HepG2 (cell line): ENCODE data around the gene CIAO2B. TPM values are rescaled to one million over a fixed set of nuclear protein-coding genes. Genes with fewer than 3 reads are reported as not detected.

Experiments
- ATAC-seq: fragments of 200-7000 bp; cut with Tn5 transposase; 3 replicates; pipeline ENCODE4 v1.9.1; 2020; ENCODE audit warnings: mild to moderate bottlenecking, moderate library complexity
- BruUV-seq: library from RNA; stranded (reverse); fragments of 400-500 nt; replicated peaks from 2 replicates; lab custom pipeline; 2021; lab: Mats Ljungman, UMichigan
- CTCF ChIA-PET: fragments of 300-600 bp; formaldehyde crosslinking; extraction: SDS; loops from one replicate; lab custom pipeline; 2021; ENCODE audit warnings: low total read pairs, inconsistent platforms, low intra/inter-chr PET ratio; lab: Yijun Ruan, JAX
- POLR2A ChIA-PET: fragments of 350-600 bp; sonication (Branson Sonifier 250); formaldehyde crosslinking; loops from one replicate; lab custom pipeline; 2020; ENCODE audit warnings: antibody characterized with exemption, inconsistent platforms; lab: Yijun Ruan, JAX
- DNase-seq: peaks from one replicate; pipeline ENCODE4 v3.0.0-alpha.2; 2015; ENCODE audit warnings: low spot score
- FAIRE-seq: peaks from 3 replicates; lab custom pipeline; 2011; peaks lifted over from hg19 to GRCh38; lab: Jason Lieb, UNC
- H2AFZ ChIP-seq: one replicate; pipeline ENCODE4 v1.6.1; 2011; ENCODE audit warnings: low read length, inconsistent platforms
- H3K27ac ChIP-seq: fragments of 300-600 bp; 3 replicates; pipeline ENCODE4 v1.8.0; 2011; ENCODE audit warnings: mixed run types, mild to moderate bottlenecking, mixed read lengths, low read length, inconsistent platforms; ENCODE audit not compliant: insufficient read depth; ENCODE audit errors: extremely low read length
- H3K27me3 ChIP-seq, 2 experiments: fragments of 200-600 bp in 1 of 2; 2 replicates in 1 of 2; 3 replicates in 1 of 2; pipeline versions ENCODE4 v1.6.0 to v1.8.0; 2011; ENCODE audit warnings: low read length in 2 of 2, mild to moderate bottlenecking in 2 of 2, moderate library complexity in 2 of 2, inconsistent platforms in 1 of 2; ENCODE audit not compliant: insufficient read depth in 2 of 2, control insufficient read depth in 1 of 2
- H3K36me3 ChIP-seq, 2 experiments: fragments of 200-600 bp in 1 of 2; replicated peaks in 1 of 2; 2 replicates in 1 of 2; 3 replicates in 1 of 2; pipeline versions ENCODE4 v1.5.1 to v1.8.0; 2011; ENCODE audit warnings: low read length in 2 of 2, inconsistent platforms in 1 of 2; ENCODE audit not compliant: insufficient read depth in 2 of 2, control insufficient read depth in 1 of 2
- H3K4me1 ChIP-seq: 2 replicates; pipeline ENCODE4 v1.5.1; 2012; ENCODE audit warnings: low read length, inconsistent platforms; ENCODE audit not compliant: insufficient read depth
- H3K4me2 ChIP-seq: 2 replicates; pipeline ENCODE4 v1.6.0; 2011; ENCODE audit warnings: low read depth, low read length, inconsistent platforms
- H3K4me3 ChIP-seq, 3 experiments: fragments of 200-600 bp in 1 of 3; sonication (generic), shearing (Covaris generic) in 1 of 3; replicated peaks in 1 of 3; 2 replicates each; pipeline ENCODE4 v1.5.1; 2011 to 2016; ENCODE audit warnings: low read length in 3 of 3, inconsistent platforms in 2 of 3, low read depth in 2 of 3, mild to moderate bottlenecking in 2 of 3, control low read depth in 1 of 3, mixed read lengths in 1 of 3; ENCODE audit not compliant: insufficient read depth in 1 of 3
- H3K79me2 ChIP-seq: one replicate; pipeline ENCODE4 v1.6.1; 2011; ENCODE audit warnings: low read length, inconsistent platforms; ENCODE audit not compliant: insufficient read depth
- H3K9ac ChIP-seq: 2 replicates; pipeline ENCODE4 v1.6.0; 2011; ENCODE audit warnings: mild to moderate bottlenecking, low read depth, low read length, inconsistent platforms; ENCODE audit not compliant: insufficient read depth
- H3K9me3 ChIP-seq: 2 replicates; pipeline ENCODE4 v1.5.1; 2012; ENCODE audit warnings: mild to moderate bottlenecking, low read length
- H4K20me1 ChIP-seq: 2 replicates; pipeline ENCODE4 v1.6.0; 2011; ENCODE audit warnings: inconsistent platforms, mild to moderate bottlenecking, low read length, moderate library complexity; ENCODE audit not compliant: insufficient read depth
- ARHGAP35 ChIP-seq: sonication (generic); formaldehyde crosslinking; IDR thresholded peaks from 2 replicates; pipeline ENCODE4 v1.9.0; 2022; ENCODE audit warnings: mild to moderate bottlenecking, inconsistent platforms, moderate library complexity, missing genetic modification reagents, borderline replicate concordance
- CHD2 ChIP-seq: IDR thresholded peaks from 2 replicates; pipeline ENCODE4 v1.6.1; 2011; ENCODE audit warnings: low read depth, low read length, improper control_type of control experiment
- EED ChIP-seq: sonication (generic); formaldehyde crosslinking; IDR thresholded peaks from 2 replicates; pipeline ENCODE4 v1.5.0; 2020; ENCODE audit warnings: mild to moderate bottlenecking, missing genetic modification reagents
- ETS1 ChIP-seq: sonication (generic); formaldehyde crosslinking; IDR thresholded peaks from 2 replicates; pipeline ENCODE4 v1.4.0; 2020; ENCODE audit warnings: missing genetic modification reagents
- GATA4 ChIP-seq: sonication (generic); IDR thresholded peaks from 2 replicates; pipeline ENCODE4 v1.6.1; 2016; ENCODE audit warnings: antibody characterized with exemption, low read depth, borderline replicate concordance
- HNRNPLL ChIP-seq: fragments of 200-400 bp; formaldehyde crosslinking; IDR thresholded peaks from 2 replicates; pipeline ENCODE4 v1.6.1; 2017; ENCODE audit warnings: mild to moderate bottlenecking, low read depth, low read length; ENCODE audit not compliant: poor library complexity, severe bottlenecking
- KAT7 ChIP-seq: IDR thresholded peaks from 2 replicates; pipeline ENCODE4 v1.6.1; 2018; ENCODE audit warnings: borderline replicate concordance, missing compliant biosample characterization
- MZF1 ChIP-seq: sonication (generic); formaldehyde crosslinking; IDR thresholded peaks from 2 replicates; pipeline ENCODE4 v1.8.1; 2023; ENCODE audit warnings: mild to moderate bottlenecking, missing genetic modification reagents, borderline replicate concordance
- RBFOX2 ChIP-seq: fragments of 200-400 bp; formaldehyde crosslinking; IDR thresholded peaks from 2 replicates; pipeline ENCODE4 v1.6.1; 2017; ENCODE audit warnings: low read depth, mild to moderate bottlenecking, low read length
- SRSF4 ChIP-seq: fragments of 200-400 bp; formaldehyde crosslinking; IDR thresholded peaks from one replicate; pipeline ENCODE4 v1.6.1; 2018; ENCODE audit warnings: mild to moderate bottlenecking, low read depth, low read length, moderate library complexity; ENCODE audit not compliant: poor library complexity, severe bottlenecking
- TEF ChIP-seq: sonication (generic); formaldehyde crosslinking; IDR thresholded peaks from 2 replicates; pipeline ENCODE4 v1.5.0; 2020; ENCODE audit warnings: missing genetic modification reagents
- THAP9 ChIP-seq: sonication (generic); formaldehyde crosslinking; IDR thresholded peaks from 2 replicates; pipeline ENCODE4; 2020; ENCODE audit warnings: missing genetic modification reagents, mild to moderate bottlenecking, borderline replicate concordance
- ZBTB21 ChIP-seq: sonication (generic); formaldehyde crosslinking; IDR thresholded peaks from 2 replicates; pipeline ENCODE4 v1.4.0; 2020; ENCODE audit warnings: missing genetic modification reagents
- ZC3H4 ChIP-seq: sonication (generic); formaldehyde crosslinking; IDR thresholded peaks from 2 replicates; pipeline ENCODE4 v1.4.0; 2020; ENCODE audit warnings: missing genetic modification reagents, borderline replicate concordance
- ZNF230 ChIP-seq: sonication (generic); formaldehyde crosslinking; IDR thresholded peaks from 2 replicates; pipeline ENCODE4 v1.4.0; 2020; ENCODE audit warnings: mild to moderate bottlenecking, missing genetic modification reagents
- ZNF235 ChIP-seq: sonication (generic); formaldehyde crosslinking; IDR thresholded peaks from 2 replicates; pipeline ENCODE4 v1.8.1; 2023; ENCODE audit warnings: mild to moderate bottlenecking, missing genetic modification reagents, borderline replicate concordance
- ZNF550 ChIP-seq: sonication (generic); formaldehyde crosslinking; IDR thresholded peaks from 2 replicates; pipeline ENCODE4 v1.4.0; 2020; ENCODE audit warnings: mild to moderate bottlenecking, missing genetic modification reagents, borderline replicate concordance
- ZSCAN25 ChIP-seq: sonication (generic); formaldehyde crosslinking; IDR thresholded peaks from 2 replicates; pipeline ENCODE4 v1.8.0; 2022; ENCODE audit warnings: mild to moderate bottlenecking, missing genetic modification reagents
- WGBS: methylation state at CpG from one replicate; pipeline ENCODE4 v1.1.6; 2017; ENCODE audit warnings: low lambda C conversion rate; 5-methylcytosine and 5-hydroxymethylcytosine counted together
- in situ Hi-C: cut with HindIII; loops from 2 replicates; pipeline ENCODE4 v1.10.0; 2017; ENCODE audit warnings: low pct_unique_long_range_greater_than_20kb; ENCODE audit not compliant: extremely low pct_ligation_motif_present
- intact Hi-C: fragments of 100-400 bp; cut with micrococcal nuclease; formaldehyde crosslinking; loops from one replicate; pipeline ENCODE4 v1.10.0; 2022; ENCODE audit not compliant: unreplicated experiment
- polyA plus RNA-seq, 8 experiments: library from polyadenylated mRNA; depleted of rRNA in 3 of 8; stranded (reverse) in 7 of 8; unstranded in 1 of 8; fragments of >200 nt; fragmentation: Illumina TruSeq in 4 of 8; extraction: Trizol in 4 of 8; gene quantifications; 2 replicates each; pipeline versions ENCODE4 v1.2.1 to v1.2.3, GENCODE V29; 2011 to 2016; ENCODE audit warnings: low read depth in 4 of 8, missing spikeins in 1 of 8, mixed read lengths in 1 of 8; ENCODE audit not compliant: insufficient read depth in 1 of 8
- total RNA-seq, 5 experiments: library from RNA; depleted of rRNA; stranded (reverse); fragments of >200 nt; fragmentation: Illumina TruSeq; extraction: Trizol; gene quantifications; 2 replicates each; pipeline ENCODE4 v1.2.3, GENCODE V29; 2016; ENCODE audit warnings: low read depth in 1 of 5

The CIAO2B gene
- total and polyA plus RNA-seq, 2 of the 13 experiments (the other 11 are each of a cell fraction or from before 2014, with no cell fraction given): 157 to 293 TPM

GRCh38 chr16:66904846-66905632 is 29.2 kb downstream of the CIAO2B start (continued):
- TF ChIP-seq ZNF230 (CRISPR knock-in tag) (no peak), ETS1 (0 out of 2 replicates have a peak, but pooled peaks have one; percentile 65), ZC3H4 (no peak), ZBTB21 (no peak)

- no peak for ATAC-seq
- Histone ChIP-seq H3K9ac (peak overlapping the region; percentile 74), H3K9me3 (no peaks in the 10 kb centered on the region), H3K4me3 (peak overlapping the region; percentile 52 to 72 (median 56); a peak in 5 of 6 replicates), H3K4me2 (peak overlapping the region; percentile 82), H3K79me2 (no peaks in the 10 kb centered on the region), H3K4me1 (peaks cover 86% of the 10 kb centered on the region), H3K27me3 (no peaks in the 10 kb centered on the region), H3K36me3 (no peaks in the 10 kb centered on the region), H2AFZ (no peak overlapping the region), H3K27ac (no peak overlapping the region), H4K20me1 (no peaks in the 10 kb centered on the region)
- ChIA-PET CTCF (no interaction called here), POLR2A (interaction anchor here (1.1 to 10.3 kb wide), 10 partner anchors 9 to 266 kb away, joined by 3 to 86 read pairs (median 11); partner anchors contain the start of genes CDH16, CES2, CES3 and CIAO2B)
- FAIRE-seq: no peak
- 54% methylated on average over 12 of the region's 13 CpGs for WGBS
- no TSS peak for BruUV-seq
- intact Hi-C loops: no loop called here
- in situ Hi-C loops: loop anchor here (5.0 kb wide), 1 partner anchor 33 kb away; the partner anchor contains the start of gene CES2
- no peak for DNase-seq
- no peak for TF ChIP-seq CHD2
- TF ChIP-seq THAP9 (CRISPR knock-in tag): no peak; the same call in 1 of the 2 replicates
- TF ChIP-seq HNRNPLL: no peak
- no peak for TF ChIP-seq GATA4
- TF ChIP-seq ZSCAN25 (CRISPR knock-in tag): no peak
- TF ChIP-seq RBFOX2: no peak
- no peak for TF ChIP-seq SRSF4
- TF ChIP-seq ARHGAP35 (CRISPR knock-in tag): no peak
- peak; percentile 11; the same call in 1 of the 2 replicates for TF ChIP-seq KAT7 (CRISPR knock-in tag)
- no peak for TF ChIP-seq MZF1 (CRISPR knock-in tag)
- no peak for TF ChIP-seq TEF (CRISPR knock-in tag)
- peak; percentile 41; the same call in 1 of the 2 replicates for TF ChIP-seq ZNF235 (CRISPR knock-in tag)
- TF ChIP-seq EED (CRISPR knock-in tag): peak; percentile 64; the same call in 1 of the 2 replicates
- TF ChIP-seq ZNF550: no peak
Observed at GRCh38 chr16:66904428-66904845, 29.8 kb downstream of the CIAO2B start.
